ENCODE measurements around the gene LHFPL2. TPM values are rescaled to one million over a fixed set of nuclear protein-coding genes. Genes with fewer than 3 reads are reported as not detected.
A peak's percentile ranks its signal among the peaks of the same experiment; 100 is the strongest.

Gene LHFPL2
- total RNA-seq, 1 donor from 2014 or later = 32.4 TPM

- FAIRE-seq (no peak), DNase-seq (ENCODE audit: low read depth) (peak; percentile 75)
- no peak overlapping the region for H3K4me3 ChIP-seq (ENCODE audit: low read depth, low read length)
- TF ChIP-seq CTCF (IDR thresholded peaks at IDR 0.05; ENCODE audit: insufficient read depth, low read length, severe bottlenecking) = no peak
- no peaks in the 10 kb centered on the region for H3K36me3 ChIP-seq (ENCODE audit: control insufficient read depth, insufficient read depth, low read length)
- H3K27me3 ChIP-seq (ENCODE audit: control insufficient read depth, insufficient read depth, low read length) = no peaks in the 10 kb centered on the region
Measured at GRCh38 chr5:78496373-78496772, 152.2 kb downstream of the LHFPL2 start.

GRCh38 chr5:78495800-78496199 lies 152.8 kb downstream of the LHFPL2 start:
- FAIRE-seq = no peak
- TF ChIP-seq CTCF (IDR thresholded peaks at IDR 0.05; ENCODE audit: insufficient read depth, low read length, severe bottlenecking) = no peak

GRCh38 chr5:78492650-78493049 lies 155.9 kb downstream of the LHFPL2 start:
- no peaks in the 10 kb centered on the region for H3K27me3 ChIP-seq (ENCODE audit: control insufficient read depth, insufficient read depth, low read length)
- H3K4me3 ChIP-seq (ENCODE audit: low read depth, low read length) = no peak overlapping the region
- peaks cover 4% of the 10 kb centered on the region for H3K36me3 ChIP-seq (ENCODE audit: control insufficient read depth, insufficient read depth, low read length)
- FAIRE-seq = no peak
- DNase-seq (ENCODE audit: low read depth) = no peak
- no peak for TF ChIP-seq CTCF (IDR thresholded peaks at IDR 0.05; ENCODE audit: insufficient read depth, low read length, severe bottlenecking)

More at GRCh38 chr5:78495800-78496199, 152.8 kb downstream of the LHFPL2 start:
- Histone ChIP-seq H3K27me3 (ENCODE audit: control insufficient read depth, insufficient read depth, low read length) (no peaks in the 10 kb centered on the region), H3K36me3 (ENCODE audit: control insufficient read depth, insufficient read depth, low read length) (no peaks in the 10 kb centered on the region), H3K4me3 (ENCODE audit: low read depth, low read length) (no peak overlapping the region)
- DNase-seq (ENCODE audit: low read depth) = no peak

DNA sequence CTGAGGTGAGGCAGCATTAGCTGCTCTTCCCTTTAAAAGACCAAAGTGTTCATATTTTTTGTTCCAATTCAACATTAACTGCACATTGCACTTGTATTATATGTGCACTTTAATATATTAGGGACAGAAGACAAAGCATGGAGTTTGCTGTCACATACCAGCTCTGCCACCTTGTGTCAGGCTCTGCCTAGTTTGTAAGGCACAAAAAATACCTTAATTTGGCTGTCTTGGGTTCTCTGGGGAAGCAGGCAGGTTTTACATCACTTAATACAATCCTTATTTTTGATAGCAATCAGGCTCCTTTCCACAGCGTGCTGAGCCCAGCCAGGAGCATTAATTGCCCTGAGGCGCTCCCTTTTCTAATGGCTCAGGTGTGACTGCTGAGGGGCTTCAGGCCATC lies 156.3 kb downstream of the LHFPL2 start:
- DNase-seq (ENCODE audit: low read depth) = no peak
- no peak for TF ChIP-seq CTCF (IDR thresholded peaks at IDR 0.05; ENCODE audit: insufficient read depth, low read length, severe bottlenecking)
- Histone ChIP-seq H3K27me3 (ENCODE audit: control insufficient read depth, insufficient read depth, low read length) (no peaks in the 10 kb centered on the region), H3K4me3 (ENCODE audit: low read depth, low read length) (no peak overlapping the region), H3K36me3 (ENCODE audit: control insufficient read depth, insufficient read depth, low read length) (peaks cover 4% of the 10 kb centered on the region)
- FAIRE-seq = no peak

- H3K4me3 ChIP-seq (ENCODE audit: low read depth, low read length) = no peak overlapping the region
- TF ChIP-seq CTCF (IDR thresholded peaks at IDR 0.05; ENCODE audit: insufficient read depth, low read length, severe bottlenecking) = no peak
- H3K27me3 ChIP-seq (ENCODE audit: control insufficient read depth, insufficient read depth, low read length) = no peaks in the 10 kb centered on the region
- FAIRE-seq = no peak
- peak; percentile 75 for DNase-seq (ENCODE audit: low read depth)
- H3K36me3 ChIP-seq (ENCODE audit: control insufficient read depth, insufficient read depth, low read length) = peaks cover 4% of the 10 kb centered on the region
Measured at GRCh38 chr5:78490709-78491485, 157.7 kb downstream of the LHFPL2 start.

DNA sequence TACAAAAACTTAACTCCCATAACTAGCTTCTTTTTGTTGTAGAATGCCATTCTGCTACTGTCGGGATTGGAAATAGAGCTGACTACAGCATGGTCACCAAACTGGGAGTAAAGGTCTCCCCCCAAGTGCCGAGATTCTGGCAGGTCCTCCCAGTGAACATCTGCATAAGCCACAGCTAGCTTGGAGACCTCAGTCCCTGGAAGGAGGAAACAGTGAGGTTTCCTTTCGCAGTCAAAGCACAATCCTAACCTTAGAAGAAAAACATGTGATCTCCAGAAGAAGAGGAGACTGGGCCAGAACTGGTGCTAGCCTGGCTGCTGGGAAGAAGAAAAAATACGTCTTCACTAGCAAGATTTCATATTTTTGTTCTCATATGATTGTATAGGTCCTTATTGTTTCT lies 160.7 kb downstream of the LHFPL2 start:
- FAIRE-seq (no peak), DNase-seq (ENCODE audit: low read depth) (no peak)
- Histone ChIP-seq H3K36me3 (ENCODE audit: control insufficient read depth, insufficient read depth, low read length) (peaks cover 4% of the 10 kb centered on the region), H3K27me3 (ENCODE audit: control insufficient read depth, insufficient read depth, low read length) (no peaks in the 10 kb centered on the region), H3K4me3 (ENCODE audit: low read depth, low read length) (no peak overlapping the region)
- no peak for TF ChIP-seq CTCF (IDR thresholded peaks at IDR 0.05; ENCODE audit: insufficient read depth, low read length, severe bottlenecking)

Measured in bronchial epithelial cell (primary cell).